ENCODE results near the gene PIPOX. TPM values are rescaled to one million over a fixed set of nuclear protein-coding genes. Genes with fewer than 3 reads are reported as not detected.
A peak's percentile ranks its signal among the peaks of the same experiment; 100 is the strongest.

The PIPOX gene
- total and polyA plus RNA-seq, 9 of the 15 experiments (the other 6 are each of a cell fraction or from before 2014, with no cell fraction given) = 0.15 to 2.2 (median 0.58) TPM; not detected in 2

GRCh38 chr17:29046473-29046839 is 3.5 kb downstream of the PIPOX start (continued):
- no peak for TF ChIP-seq SPI1 (IDR thresholded peaks at IDR 0.05; ENCODE audit: borderline replicate concordance, low read depth, low read length)

- H3K9me3 ChIP-seq (replicated peaks; ENCODE audit: control insufficient read depth, insufficient read depth, low read depth, low read length) = no peaks in the 10 kb centered on the region
- peak; percentile 55 for ATAC-seq
- no peaks in the 10 kb centered on the region for H3K79me2 ChIP-seq (ENCODE audit: control insufficient read depth, insufficient read depth, low read length)
- intact Hi-C loops (cut with micrococcal nuclease) (no loop called here), in situ Hi-C loops (cut with MboI) (no loop called here)
- TF ChIP-seq RBM39 (optimal IDR thresholded peaks at IDR 0.05; ENCODE audit: low read depth, low read length) (no peak), POLR2B (IDR thresholded peaks at IDR 0.05; ENCODE audit: low read depth, partially characterized antibody) (no peak), TAL1 (IDR thresholded peaks at IDR 0.05) (no peak), BRD9 (IDR thresholded peaks at IDR 0.05; ENCODE audit: low read depth, partially characterized antibody) (no peak), ZNF764 (CRISPR knock-in tag; IDR thresholded peaks at IDR 0.05; ENCODE audit: low read depth) (no peak), ELK3 (CRISPR knock-in tag; IDR thresholded peaks at IDR 0.05) (no peak), POLR2AphosphoS5 (IDR thresholded peaks at IDR 0.05; ENCODE audit: control insufficient read depth, insufficient read depth, low read depth, low read length) (no peak)
- no peak for FAIRE-seq
- no peak overlapping the region for H2AFZ ChIP-seq (ENCODE audit: low read depth, low read length)
- no TSS peak for BruUV-seq (replicated peaks)
- H3K4me1 ChIP-seq (replicated peaks in 1 of 2; ENCODE audit: control insufficient read depth in 2 of 2, insufficient read depth in 2 of 2, low read length in 2 of 2) = no peaks in the 10 kb centered on the region
- no peak overlapping the region for H3K4me3 ChIP-seq
- no peak overlapping the region for H3K4me2 ChIP-seq (ENCODE audit: insufficient read depth, low read length)
- H3K27me3 ChIP-seq (ENCODE audit: control insufficient read depth in 2 of 2, insufficient read depth in 2 of 2, low read length in 2 of 2) = peaks cover 58 to 66% of the 10 kb centered on the region in 2 experiments
- DNase-seq (ENCODE audit: extremely low read depth in 1 of 4, low spot score in 3 of 4) = no peak
- no peak overlapping the region for H3K27ac ChIP-seq (ENCODE audit: extremely low read depth, low read depth, low read length)
- CTCF ChIA-PET (ENCODE audit: low intra/inter-chr PET ratio) = no interaction called here
- H3K9ac ChIP-seq (ENCODE audit: insufficient read depth in 1 of 2, low read depth in 2 of 2, low read length in 2 of 2) = no peak overlapping the region
- H3K9me1 ChIP-seq (ENCODE audit: control insufficient read depth, insufficient read depth, low read length) = no peaks in the 10 kb centered on the region
- H4K20me1 ChIP-seq (replicated peaks; ENCODE audit: control insufficient read depth, insufficient read depth, low read length) = peaks cover 7% of the 10 kb centered on the region
- POLR2A ChIA-PET = interaction anchor here (0.6 to 2.2 kb wide), 5 partner anchors 8 to 141 kb away, joined by 3 to 4 read pairs (median 3); partner anchors contain the start of gene SEZ6
- under 1% methylated on average over 10 of the region's 10 CpGs for WGBS (ENCODE audit: insufficient coverage, low coverage, missing lambda C conversion rate)
- H3K36me3 ChIP-seq (ENCODE audit: control insufficient read depth, insufficient read depth, low read length) = no peaks in the 10 kb centered on the region
These were observed 5.8 kb downstream of the PIPOX start for GRCh38 chr17:29048440-29049368.

Data from K562 (cell line).